Activated CD8-positive, alpha-beta memory T cell treated with anti-CD3 and anti-CD28 coated beads for 36 hours (primary cell): ENCODE measurements around the gene MAP9. TPM values are rescaled to one million over a fixed set of nuclear protein-coding genes. Genes with fewer than 3 reads are reported as not detected.
"Not testable (repeated sequence)": the region's sequence is repeated elsewhere in the genome, so short reads cannot be mapped to it uniquely, and the experiment has no call there.

Experiments
- CTCF ChIA-PET: fragments of 350-600 bp; sonication (Branson Sonifier 250); formaldehyde crosslinking; loops from one replicate; lab custom pipeline; 2021; ENCODE audit warnings: antibody characterized with exemption; lab: Charles Lee
- POLR2A ChIA-PET: fragments of 350-600 bp; sonication (Branson Sonifier 250); formaldehyde crosslinking; loops from one replicate; lab custom pipeline; 2021; ENCODE audit warnings: antibody characterized with exemption; lab: Charles Lee
- total RNA-seq, 2 experiments: library from RNA; stranded (reverse); gene quantifications; one replicate each; pipeline ENCODE4 v1.2.3, GENCODE V29; 2021

Gene MAP9
- total RNA-seq = 10 to 100 TPM; 10.6 to 11.4 TPM

- CTCF ChIA-PET = no interaction called here
- POLR2A ChIA-PET = interaction anchor here (0.6 kb wide), 1 partner anchor 827 kb away, joined by 3 read pairs; no protein-coding TSS in a partner anchor
These were observed at the start of gene MAP9 for GRCh38 chr4:155376387-155377268. TSS of gene MAP9 (minus strand) at chr4:155376965. CDS start at chr4:155375850, 1,115 bp downstream.

- POLR2A ChIA-PET, CTCF ChIA-PET: not testable (repeated sequence)
These were observed 48.0 kb upstream of the MAP9 start for GRCh38 chr4:155424778-155425177.

- CTCF ChIA-PET = no interaction called here
These were observed 46.9 kb upstream of the MAP9 start for GRCh38 chr4:155423671-155424070.

GRCh38 chr4:155419266-155419665 is 42.5 kb upstream of the MAP9 start:
- ChIA-PET CTCF (no interaction called here), POLR2A (no interaction called here)

More at GRCh38 chr4:155423671-155424070, 46.9 kb upstream of the MAP9 start:
- POLR2A ChIA-PET = no interaction called here

- CTCF ChIA-PET = no interaction called here
- POLR2A ChIA-PET = no interaction called here
These were observed 38.9 kb upstream of the MAP9 start for GRCh38 chr4:155415662-155416061.

GRCh38 chr4:155413451-155413850 is 36.7 kb upstream of the MAP9 start:
- ChIA-PET POLR2A (no interaction called here), CTCF (no interaction called here)

GRCh38 chr4:155411546-155411945 is 34.8 kb upstream of the MAP9 start:
- POLR2A ChIA-PET = no interaction called here

GRCh38 chr4:155408796-155409195 is 32.0 kb upstream of the MAP9 start:
- POLR2A ChIA-PET = no interaction called here

More at GRCh38 chr4:155411546-155411945, 34.8 kb upstream of the MAP9 start:
- CTCF ChIA-PET = no interaction called here

GRCh38 chr4:155407480-155407879 is 30.7 kb upstream of the MAP9 start:
- ChIA-PET CTCF (no interaction called here), POLR2A (no interaction called here)

More at GRCh38 chr4:155408796-155409195, 32.0 kb upstream of the MAP9 start:
- CTCF ChIA-PET = no interaction called here

GRCh38 chr4:155405059-155405458 is 28.3 kb upstream of the MAP9 start:
- CTCF ChIA-PET = no interaction called here
- POLR2A ChIA-PET = no interaction called here

- ChIA-PET CTCF (no interaction called here), POLR2A (no interaction called here)
These were observed 27.1 kb upstream of the MAP9 start for GRCh38 chr4:155403886-155404285.

GRCh38 chr4:155402941-155403340 is 26.2 kb upstream of the MAP9 start:
- CTCF ChIA-PET = no interaction called here
- POLR2A ChIA-PET = no interaction called here

GRCh38 chr4:155400893-155401292 is 24.1 kb upstream of the MAP9 start:
- ChIA-PET POLR2A (no interaction called here), CTCF (no interaction called here)

GRCh38 chr4:155399974-155400697 is 23.4 kb upstream of the MAP9 start:
- CTCF ChIA-PET = no interaction called here
- POLR2A ChIA-PET = no interaction called here

GRCh38 chr4:155392481-155393184 is 15.9 kb upstream of the MAP9 start:
- CTCF ChIA-PET = no interaction called here
- POLR2A ChIA-PET = no interaction called here

GRCh38 chr4:155391932-155392331 is 15.2 kb upstream of the MAP9 start:
- CTCF ChIA-PET = no interaction called here
- POLR2A ChIA-PET = no interaction called here

GRCh38 chr4:155388162-155388561 is 11.4 kb upstream of the MAP9 start:
- ChIA-PET POLR2A (no interaction called here), CTCF (no interaction called here)

- ChIA-PET POLR2A (no interaction called here), CTCF (no interaction called here)
These were observed 6.8 kb upstream of the MAP9 start for GRCh38 chr4:155383541-155383940.

- POLR2A ChIA-PET = no interaction called here
- CTCF ChIA-PET = no interaction called here
These were observed 511 bp upstream of the MAP9 start for GRCh38 chr4:155377276-155377675.

- ChIA-PET POLR2A (no interaction called here), CTCF (no interaction called here)
These were observed 5.2 kb downstream of the MAP9 start for GRCh38 chr4:155371432-155372043.
